GM21360 (cell line): Measurements from ENCODE around the gene GABBR1.

Experiments
- ATAC-seq: cut with Tn5 transposase; IDR thresholded peaks from one replicate; pipeline ENCODE4 v1.9.1; 2021; ENCODE audit warnings: mild to moderate bottlenecking, moderate library complexity; ENCODE audit not compliant: unreplicated experiment

GABBR1 gene

DNA sequence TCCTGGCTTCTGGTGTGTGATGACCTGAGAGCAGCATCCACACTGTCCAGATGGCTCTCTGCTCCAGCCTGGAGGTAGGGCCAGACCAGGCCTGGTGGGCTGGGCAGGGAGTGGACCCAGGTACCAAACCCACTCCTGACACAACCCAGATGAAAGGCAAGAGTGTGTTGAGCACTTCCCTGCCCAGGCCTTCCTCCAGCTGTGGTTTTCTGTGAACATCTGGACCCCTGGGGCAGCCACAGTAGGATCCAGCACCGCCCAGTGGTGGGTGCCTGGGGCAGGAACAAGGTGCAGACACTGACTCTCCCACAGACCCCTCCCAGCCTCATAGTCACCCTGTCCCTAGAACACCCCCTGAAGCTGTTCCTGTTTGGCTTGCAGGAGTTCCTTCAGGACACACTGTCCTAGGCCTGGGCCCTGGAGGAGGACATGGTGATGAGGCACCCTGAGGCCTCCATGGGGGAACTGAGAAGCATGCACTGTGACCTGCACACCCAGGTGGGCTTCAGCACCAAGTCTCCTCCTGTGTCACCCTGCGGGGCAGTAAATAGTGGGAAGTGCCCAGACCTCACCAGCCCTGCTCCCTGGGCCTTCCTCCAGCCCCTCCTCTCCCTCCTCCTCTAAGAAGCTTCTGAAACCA, 102.2 kb downstream of the GABBR1 start:
- no peak for ATAC-seq

- ATAC-seq, result no peak
These were observed 103.0 kb downstream of the GABBR1 start for GRCh38 chr6:29529956-29530355.

- no peak for ATAC-seq
These were observed 103.9 kb downstream of the GABBR1 start for GRCh38 chr6:29528988-29529560.

DNA sequence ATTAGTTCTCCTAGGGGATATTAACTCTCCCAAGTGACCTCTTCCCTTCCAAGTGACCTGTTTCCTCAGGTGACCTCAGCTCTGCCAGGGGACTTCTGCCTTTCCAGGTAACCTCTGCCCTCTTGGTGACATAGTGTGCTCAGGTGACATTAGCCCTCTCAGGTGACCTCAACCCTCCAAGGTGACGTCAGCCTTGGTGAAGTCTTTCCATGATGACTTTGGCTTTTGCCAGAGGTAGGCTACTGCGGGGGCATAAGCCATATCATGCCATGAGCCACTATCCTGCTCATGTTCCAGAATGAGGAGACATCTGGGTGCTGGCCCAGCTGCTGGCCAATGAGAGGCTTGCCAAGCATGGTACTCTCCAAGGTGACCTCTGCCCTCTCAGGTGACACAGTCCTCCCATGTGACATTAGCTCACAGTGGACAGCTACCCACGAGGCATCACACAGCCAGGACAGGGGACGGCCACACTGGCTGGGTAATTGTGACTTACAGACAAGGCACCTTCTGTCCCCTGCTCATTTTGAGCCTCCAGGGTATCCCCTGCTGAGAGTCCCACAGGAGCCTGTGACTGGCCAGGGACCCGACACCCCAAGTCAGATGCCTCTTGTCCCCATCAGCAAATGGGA, 104.6 kb downstream of the GABBR1 start:
- ATAC-seq, result no peak

DNA sequence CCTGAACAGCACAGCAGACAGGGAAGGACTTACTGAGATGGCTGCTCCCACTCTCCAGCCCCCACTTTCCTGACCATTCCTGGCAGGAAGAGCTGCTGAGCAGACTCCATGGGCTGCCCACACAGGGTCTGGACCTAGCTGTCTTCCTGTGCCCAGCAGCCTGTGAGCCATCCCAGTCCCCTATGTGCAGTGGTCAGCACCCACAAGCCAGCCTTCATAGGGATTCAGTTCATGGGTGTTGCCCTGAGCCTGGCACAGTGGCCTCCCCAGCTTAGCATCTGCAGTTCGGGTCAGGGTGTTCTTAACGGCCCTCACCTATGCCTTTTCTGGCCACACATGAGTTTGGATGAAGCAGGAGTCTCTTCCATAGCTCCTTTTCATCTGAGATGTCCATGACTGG, 105.4 kb downstream of the GABBR1 start:
- no peak for ATAC-seq

GRCh38 chr6:29527126-29527525, 105.9 kb downstream of the GABBR1 start:
- no peak for ATAC-seq

DNA sequence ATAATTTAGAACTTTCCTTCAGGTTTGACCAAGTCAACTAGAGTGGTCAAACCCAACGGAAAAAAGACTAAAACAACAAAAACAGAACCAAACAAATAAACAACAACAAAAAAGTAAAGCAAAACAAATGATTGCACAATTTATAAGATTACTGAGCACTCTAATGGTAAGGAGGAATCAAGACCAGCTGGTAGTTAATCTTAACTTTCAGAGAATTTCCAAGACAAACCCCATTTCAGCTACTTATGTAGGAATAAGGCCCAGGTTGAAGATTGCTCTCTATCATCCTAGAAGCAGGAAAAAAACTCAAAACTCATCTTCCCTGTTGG, 107.7 kb downstream of the GABBR1 start:
- ATAC-seq, result no peak

DNA sequence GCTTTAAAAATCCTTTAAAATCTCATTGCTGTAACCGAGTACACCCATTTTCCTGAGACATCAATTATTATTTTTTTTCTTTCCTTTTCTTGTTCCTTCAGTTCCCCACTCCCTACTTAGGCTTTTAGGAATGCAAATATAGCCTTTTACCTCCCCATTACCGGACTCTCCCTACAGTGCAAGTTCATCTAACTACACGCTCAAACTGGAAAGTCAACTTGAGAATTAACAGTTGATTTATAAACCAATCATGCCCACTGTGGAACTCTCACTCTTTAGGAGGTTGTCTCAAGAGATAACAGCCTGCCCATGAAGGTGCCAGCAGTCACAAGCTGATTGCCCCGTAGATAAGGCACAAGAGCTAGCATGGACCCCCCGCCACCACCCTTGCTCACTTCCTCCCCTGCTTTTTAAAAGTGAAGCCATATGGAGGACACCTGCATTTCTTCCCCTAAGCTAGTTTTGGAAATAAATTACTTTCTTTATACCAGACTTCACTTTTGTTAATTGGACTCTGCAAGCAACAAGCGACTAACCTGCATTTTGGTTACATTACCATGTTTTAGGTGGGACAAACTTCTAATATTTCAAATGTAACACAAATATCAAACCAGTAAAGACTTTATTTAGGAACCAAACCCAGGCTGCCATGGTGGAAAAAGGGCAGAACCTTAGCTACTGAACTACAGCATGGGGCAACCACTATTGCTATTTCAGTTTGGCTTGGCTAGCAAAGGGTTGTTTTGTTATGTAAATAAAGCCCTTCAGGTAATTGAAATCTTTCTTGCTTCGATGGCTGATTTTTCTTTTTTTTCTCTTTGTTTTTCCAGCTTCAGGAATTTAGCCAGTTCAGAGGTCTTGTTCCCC, 108.3 kb downstream of the GABBR1 start:
- ATAC-seq, result no peak

GRCh38 chr6:29524044-29524443, 108.9 kb downstream of the GABBR1 start:
- ATAC-seq, result no peak

GRCh38 chr6:29522227-29522626, 110.8 kb downstream of the GABBR1 start:
- ATAC-seq, result no peak

DNA sequence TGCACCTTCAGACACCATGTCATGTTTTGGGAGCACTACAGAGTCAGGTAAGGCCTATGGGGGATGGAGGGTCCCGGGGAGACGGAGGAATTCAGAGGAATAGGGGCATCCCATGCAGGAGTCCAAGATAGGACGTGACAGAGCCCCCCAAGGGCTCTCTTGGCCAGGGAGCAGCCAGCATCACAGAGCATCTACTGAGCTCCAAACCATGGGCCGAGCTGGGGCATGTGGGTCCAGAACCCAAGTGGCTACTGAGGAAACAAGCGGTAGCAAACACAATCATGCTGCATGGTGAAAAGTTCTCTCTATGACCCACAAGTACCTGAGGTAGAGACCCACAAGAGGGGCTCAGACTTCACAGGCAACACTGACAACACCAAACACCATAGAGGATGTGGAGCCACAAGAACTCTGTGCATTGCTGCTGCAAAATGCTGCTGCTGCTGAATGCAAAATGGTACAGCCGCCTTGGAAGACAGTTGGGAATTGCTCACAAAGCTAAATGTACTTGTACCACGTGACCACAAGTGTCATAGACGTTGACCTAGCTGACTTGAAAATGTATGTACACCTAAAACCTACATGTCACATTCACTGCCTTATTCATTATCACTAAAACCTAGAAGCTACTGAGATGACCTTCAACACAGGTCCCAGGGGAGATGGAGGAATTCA, 111.8 kb downstream of the GABBR1 start:
- no peak for ATAC-seq

- no peak for ATAC-seq
These were observed 112.8 kb downstream of the GABBR1 start for GRCh38 chr6:29520232-29520631.

DNA sequence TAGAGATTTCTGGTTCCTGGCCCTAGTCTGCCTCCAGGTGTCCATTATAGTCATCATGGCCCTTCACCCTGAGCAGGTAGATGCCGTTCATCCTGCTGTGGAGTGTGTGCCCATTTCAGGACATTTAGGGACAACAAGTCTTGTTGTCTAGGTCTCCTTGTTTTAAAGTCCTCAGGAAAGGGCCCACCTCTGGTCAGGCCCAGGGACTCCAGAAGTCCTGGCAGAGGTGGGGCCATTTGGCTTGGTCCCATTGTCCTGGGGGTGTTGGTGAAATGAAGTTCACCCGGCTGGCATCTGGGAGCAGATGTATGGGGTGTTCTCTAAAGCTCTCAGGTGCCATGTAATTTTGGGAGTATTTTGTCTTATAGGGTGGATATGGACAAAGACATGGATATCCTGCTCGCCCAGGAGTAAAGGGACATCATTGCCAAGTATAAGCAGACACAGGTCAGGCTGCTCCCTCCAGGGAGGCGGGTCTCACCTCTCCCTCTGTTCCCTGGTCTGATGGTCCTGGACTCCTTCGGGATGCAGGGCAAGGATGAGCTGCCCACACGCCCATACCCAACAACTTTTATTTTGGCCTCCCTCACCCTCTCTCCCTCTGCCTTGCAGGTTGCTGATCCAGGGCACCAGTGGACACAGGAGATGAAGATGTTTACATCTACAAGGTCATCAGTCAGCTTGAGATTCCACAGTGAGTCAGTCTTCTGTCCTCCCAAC, 113.5 kb downstream of the GABBR1 start:
- no peak for ATAC-seq

DNA sequence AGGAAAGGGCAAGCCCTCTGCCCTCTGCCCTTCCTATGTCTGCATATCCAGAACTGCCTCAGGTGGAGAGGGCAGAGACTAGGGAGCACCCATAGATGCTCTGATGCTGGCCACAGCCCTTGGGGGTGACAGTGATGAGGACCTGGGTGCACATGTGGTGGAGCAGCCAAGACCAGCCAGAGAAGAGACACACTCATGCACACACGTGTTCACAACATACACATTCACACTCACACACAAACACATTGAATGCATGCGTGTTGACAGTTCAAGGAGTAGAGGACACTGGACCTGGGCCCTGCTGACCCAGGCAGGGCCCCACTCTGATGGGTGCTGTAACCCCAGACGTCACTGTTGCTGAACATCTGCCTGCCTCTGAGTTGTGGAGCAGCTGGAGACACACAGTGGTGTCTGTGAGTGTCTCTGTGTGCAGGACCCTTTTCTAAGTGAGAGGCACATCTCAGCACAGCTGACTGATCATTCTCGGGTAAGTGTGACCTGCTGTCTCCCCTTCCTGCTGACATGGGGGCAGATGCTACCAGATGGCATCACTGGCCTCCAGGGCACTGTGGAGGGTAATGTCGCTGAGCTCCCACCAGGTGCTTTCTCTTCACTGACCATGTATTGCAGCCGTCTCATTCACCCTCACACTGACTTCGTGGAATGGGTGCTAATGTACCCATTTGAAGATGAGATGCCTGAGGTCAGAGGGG, 115.1 kb downstream of the GABBR1 start:
- ATAC-seq, result no peak

DNA sequence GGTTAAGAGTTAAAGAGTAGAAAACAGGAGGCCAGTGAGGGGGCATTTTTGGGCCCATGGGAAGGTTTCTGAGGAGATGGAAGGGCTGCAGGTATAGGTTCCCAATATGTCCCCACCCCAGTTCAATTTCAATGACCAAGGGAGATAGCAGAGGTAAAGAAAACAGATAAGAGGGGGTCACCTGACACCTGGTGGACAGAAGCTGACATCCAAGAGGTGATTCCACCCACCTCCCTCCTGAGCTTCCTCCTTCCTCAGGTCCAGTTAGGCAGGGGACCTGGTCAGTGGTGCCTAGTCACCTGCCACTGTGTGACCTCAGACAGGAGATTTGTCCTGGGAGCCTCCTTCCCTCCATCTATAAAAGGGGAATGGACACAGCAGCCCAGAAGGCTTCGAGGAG, 115.7 kb downstream of the GABBR1 start:
- ATAC-seq, result no peak

- no peak for ATAC-seq
These were observed 116.9 kb downstream of the GABBR1 start for GRCh38 chr6:29516108-29516507.

DNA sequence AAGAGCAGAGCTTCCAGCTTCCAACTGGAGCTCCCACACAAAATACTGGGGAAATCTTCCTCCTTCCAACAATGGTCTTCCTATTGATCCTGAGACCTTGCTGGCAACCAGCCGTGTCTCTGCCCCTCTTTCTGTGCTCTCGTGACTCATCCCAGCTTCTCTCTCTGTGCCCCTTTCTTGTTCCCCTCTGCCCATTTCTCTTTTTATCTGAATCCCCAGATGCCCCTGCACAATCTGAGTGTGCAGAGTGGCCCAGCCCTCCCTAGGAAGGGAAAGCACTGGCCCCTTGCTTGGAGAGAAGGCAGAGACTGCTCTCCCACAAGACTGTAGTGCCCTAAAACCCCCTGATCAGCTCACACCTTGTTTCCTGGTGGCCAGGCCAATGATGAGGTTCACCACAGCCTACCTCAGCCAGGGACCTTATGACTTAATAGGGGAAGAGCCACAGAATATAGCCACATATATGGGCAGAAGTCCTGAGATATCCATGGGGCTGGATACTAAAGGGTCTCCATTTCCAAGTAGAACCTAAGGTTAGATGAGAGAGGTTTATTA, 122.2 kb downstream of the GABBR1 start:
- no peak for ATAC-seq

DNA sequence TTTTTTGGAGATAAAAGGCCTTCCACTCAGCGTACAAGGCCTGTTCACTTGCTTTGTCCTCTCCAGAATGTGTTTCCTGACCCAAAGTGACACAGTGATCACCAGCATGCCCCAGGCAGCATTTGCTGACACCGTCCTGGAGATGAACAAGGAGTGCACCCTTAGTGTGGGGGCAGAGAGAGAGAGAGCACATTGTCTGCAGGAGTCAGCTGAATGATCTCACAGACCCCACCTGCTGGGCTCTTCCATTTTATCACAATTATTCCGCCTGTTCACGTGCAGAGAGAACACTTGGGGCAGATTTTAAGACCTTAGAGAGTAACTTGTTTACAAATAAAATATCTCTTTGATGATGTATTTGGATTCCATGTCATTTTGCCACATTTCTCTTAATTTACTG, 122.8 kb downstream of the GABBR1 start:
- no peak for ATAC-seq
